ENCODE results near the gene ATP1B2.

The ATP1B2 gene

DNA sequence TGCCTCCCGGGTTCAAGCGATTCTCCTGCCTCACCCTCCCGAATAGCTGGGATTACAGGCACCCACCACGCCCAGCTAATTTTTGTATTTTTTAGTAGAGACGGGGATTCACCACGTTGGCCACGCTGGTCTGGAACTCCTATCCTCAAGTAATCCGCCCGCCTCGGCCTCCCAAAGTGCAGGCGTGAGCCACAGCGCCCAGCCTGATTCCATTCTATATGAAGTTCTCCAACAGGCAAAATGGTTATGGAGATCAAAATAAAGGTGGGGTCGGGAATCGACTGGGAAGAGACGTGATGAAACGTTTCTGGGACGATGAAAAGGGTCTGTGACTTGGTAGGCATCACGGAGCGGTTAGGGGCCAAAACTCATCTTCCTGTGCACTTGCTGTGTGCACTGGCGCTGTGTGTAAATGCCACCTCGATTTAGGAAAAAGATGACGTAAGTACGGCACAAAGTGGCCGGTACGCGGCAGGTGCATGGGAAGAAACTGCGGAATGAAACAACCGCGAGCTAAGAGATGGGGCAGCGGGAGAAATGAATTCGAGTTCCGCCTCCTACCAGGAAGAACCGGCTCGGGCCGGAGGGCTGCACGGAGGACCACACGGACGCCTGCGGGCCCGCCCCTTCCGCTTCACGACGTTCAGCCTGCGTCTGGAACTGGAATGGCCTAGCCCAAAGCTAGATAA, 35.0 kb downstream of the ATP1B2 start:
- peak; percentile 82 to 86 for DNase-seq (ENCODE audit: low read depth in 2 of 2)

- DNase-seq (ENCODE audit: low read depth in 2 of 2), result peak; percentile 59 to 60
These were observed 35.7 kb downstream of the ATP1B2 start for GRCh38 chr17:7686222-7687071.

GRCh38 chr17:7687072-7687907, 36.6 kb downstream of the ATP1B2 start, which contains the start of gene TP53:
Gene TP53 (minus strand): TSS chr17:7687490. CDS start chr17:7676594, 10,896 bp downstream.
- peak; percentile 66 to 71 for DNase-seq (ENCODE audit: low read depth in 2 of 2)

DNA sequence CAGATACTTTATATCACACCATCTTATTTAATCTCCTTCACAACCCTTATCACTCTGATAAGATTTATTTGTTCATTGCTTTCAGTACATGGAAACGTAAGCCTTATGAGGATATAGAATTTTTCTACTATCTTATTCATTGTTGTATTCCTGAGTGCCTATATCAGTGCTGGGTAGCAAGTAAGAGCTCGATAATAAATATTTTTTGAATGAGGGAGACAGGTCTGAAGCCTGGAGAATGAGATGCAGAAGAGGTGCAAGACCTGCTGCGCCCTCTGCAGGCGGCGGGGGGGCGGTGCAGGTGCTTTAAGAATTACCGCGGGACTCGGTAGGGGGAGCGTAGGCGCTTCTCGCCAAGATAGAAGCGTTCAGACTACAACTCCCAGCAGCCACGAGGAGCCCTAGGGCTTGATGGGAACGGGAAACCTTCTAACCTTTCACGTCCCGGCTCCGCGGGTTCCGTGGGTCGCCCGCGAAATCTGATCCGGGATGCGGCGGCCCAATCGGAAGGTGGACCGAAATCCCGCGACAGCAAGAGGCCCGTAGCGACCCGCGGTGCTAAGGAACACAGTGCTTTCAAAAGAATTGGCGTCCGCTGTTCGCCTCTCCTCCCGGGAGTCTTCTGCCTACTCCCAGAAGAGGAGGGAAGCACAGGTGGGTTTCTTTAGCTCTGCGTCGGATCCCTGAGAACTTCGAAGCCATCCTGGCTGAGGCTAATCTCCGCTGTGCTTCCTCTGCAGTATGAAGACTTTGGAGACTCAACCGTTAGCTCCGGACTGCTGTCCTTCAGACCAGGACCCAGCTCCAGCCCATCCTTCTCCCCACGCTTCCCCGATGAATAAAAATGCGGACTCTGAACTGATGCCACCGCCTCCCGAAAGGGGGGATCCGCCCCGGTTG, 37.4 kb downstream of the ATP1B2 start, which contains the start of gene WRAP53:
Gene WRAP53, plus strand, starts transcription at position 570 of the 900 bp plus-strand sequence. Its CDS starts 172 bp downstream, at position 742.
- peak; percentile 88 to 93 for DNase-seq (ENCODE audit: low read depth in 2 of 2)

DNA sequence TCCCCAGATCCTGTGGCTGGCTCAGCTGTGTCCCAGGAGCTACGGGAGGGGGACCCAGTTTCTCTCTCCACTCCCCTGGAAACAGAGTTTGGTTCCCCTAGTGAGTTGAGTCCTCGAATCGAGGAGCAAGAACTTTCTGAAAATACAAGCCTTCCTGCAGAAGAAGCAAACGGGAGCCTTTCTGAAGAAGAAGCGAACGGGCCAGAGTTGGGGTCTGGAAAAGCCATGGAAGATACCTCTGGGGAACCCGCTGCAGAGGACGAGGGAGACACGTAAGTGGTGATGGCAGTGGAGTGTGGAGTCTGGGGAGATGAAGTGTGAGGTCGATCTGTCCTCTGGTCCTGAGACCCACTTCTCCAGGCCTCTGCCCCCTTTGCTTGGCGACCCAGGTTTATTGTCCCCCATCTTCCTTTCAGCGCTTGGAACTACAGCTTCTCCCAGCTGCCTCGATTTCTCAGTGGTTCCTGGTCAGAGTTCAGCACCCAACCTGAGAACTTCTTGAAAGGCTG, 38.1 kb downstream of the ATP1B2 start:
- DNase-seq (ENCODE audit: low read depth in 2 of 2), result no peak

DNA sequence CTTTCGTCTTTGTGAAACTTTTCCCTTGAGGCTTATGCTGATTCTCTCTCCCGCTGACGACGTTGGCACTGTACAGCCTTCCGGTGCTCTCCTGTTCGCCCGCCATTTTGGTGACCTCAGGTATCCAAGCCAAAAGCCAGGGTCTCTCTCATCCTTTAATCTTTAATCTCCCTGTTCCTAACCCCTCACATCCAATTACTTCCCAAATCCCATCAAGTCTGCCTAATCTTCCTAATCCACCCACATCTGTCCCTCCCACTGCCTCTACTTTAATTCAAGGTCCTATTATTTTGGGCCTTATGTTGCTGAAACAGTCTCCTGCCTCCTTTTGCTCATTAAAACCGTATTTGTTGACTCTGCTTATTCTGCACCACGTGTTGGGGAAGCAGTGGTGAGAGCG, 44.9 kb downstream of the ATP1B2 start:
- no peak for DNase-seq (ENCODE audit: low read depth in 2 of 2)

DNA sequence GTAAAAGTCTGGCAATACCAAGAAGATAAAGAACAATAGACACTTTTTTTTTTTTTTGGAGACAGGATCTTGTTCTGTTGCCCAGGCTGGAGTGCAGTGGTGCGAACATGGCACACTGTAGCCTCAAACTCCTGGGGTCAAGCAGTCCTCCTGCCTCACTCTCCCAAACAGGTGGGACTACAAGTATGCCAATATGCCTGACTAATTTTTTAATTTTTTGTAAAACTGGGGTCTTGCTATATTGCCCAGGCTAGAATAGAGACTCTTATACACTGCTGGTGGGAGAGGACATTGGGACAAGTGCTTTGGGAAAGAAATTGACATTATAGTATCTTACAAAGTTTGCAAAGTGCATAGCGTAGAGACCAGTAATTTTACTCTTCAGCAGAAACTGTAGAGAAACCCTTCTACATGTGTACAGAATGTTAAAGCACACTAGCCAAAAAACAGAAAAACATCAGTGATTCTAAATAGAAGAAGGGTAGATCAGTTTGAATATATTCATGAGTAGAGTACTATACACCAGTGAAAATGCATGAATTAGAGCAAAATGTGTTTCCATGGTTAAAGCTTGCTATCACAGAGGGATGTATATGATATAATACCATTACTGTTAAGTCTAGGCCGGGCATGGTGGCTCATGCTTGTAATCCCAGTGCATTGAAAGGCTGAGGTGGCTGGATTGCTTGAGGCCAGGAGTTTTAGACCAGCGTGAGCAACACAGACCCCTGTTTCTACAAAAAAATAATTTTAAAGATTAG, 47.3 kb downstream of the ATP1B2 start:
- DNase-seq (ENCODE audit: low read depth in 2 of 2), result no peak

- no peak for DNase-seq (ENCODE audit: low read depth in 2 of 2)
These were observed 49.8 kb downstream of the ATP1B2 start for GRCh38 chr17:7700510-7700909.

DNA sequence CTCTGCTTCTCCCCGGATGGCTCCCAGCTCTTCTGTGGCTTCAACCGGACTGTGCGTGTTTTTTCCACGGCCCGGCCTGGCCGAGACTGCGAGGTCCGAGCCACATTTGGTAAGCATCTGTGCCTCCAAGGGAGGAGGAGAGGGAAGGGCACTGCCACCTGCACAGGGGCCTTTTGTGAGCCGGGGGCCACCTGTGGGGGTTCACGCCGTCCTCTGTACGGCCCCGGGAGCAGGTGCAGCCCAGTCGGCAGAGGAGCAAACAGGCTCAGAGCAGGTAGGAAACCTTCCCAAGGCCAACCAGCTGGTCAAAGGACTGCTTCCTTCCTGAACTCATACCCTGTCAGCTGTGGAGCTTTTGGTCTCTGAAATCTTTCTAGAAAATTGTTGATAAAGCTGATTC, 51.0 kb downstream of the ATP1B2 start:
- DNase-seq (ENCODE audit: low read depth in 2 of 2), result no peak

DNA sequence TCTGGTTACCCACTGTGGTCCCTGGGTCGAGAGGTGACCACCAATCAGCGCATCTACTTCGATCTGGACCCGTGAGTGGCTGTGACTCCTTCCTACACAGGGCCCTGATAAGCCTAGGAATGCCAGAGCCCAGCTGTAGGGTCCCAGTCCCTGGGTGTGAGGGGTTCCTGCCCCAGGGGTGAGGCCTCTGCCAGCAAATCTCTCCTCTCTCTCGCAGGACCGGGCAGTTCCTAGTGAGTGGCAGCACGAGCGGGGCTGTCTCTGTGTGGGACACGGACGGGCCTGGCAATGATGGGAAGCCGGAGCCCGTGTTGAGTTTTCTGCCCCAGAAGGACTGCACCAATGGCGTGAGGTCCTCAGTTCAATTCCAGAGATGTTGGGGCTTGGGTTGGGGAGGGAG, 52.0 kb downstream of the ATP1B2 start:
- no peak for DNase-seq (ENCODE audit: low read depth in 2 of 2)

DNA sequence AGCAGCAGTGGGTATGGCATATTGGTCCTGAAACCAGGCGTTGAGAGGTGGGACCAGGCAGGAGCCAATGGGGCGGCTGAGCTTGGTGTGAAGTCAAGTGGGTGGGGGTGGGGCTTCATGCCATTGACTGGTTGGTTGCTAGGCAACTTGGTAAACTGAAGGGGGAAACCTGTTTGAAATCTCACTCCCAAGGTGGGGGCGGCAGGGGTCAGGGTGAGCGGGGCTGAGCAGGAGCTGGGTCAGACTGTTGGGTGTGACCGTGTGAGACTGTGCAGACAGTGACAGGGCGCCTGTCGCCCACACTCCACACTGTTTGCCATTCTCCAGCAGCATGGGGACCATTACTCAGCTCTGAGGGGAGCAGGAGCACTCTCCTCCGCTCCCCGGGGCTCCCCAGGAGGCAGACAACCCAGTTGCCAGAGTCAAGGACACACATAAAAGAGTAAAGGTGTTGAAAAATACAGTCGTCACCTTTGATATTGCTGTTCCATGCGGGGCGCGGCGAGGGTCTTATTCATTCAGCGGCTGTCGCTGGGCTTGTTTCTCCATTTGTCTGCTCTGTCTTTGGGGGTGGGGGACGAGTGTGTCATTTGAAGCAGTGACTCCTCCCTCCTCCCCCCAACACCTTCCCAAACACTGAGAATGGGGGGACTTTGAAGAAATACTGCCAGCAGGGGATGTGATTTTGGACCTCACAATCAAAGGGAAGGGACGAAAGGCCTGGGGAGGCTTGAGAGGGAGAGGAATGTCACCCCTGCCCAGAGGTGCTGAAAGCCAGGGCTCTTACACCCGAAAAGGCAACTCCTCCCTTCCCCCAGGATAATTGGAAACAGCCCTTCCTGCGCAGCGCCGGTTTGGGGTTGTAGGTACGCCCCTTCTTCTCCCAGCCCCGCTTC, 53.1 kb downstream of the ATP1B2 start:
- no peak for DNase-seq (ENCODE audit: low read depth in 2 of 2)

GRCh38 chr17:7704601-7705268, 54.0 kb downstream of the ATP1B2 start, which contains the start of gene EFNB3:
Gene EFNB3 (plus strand): TSS chr17:7705202. CDS start chr17:7705599, 397 bp downstream.
- no peak for DNase-seq (ENCODE audit: low read depth in 2 of 2)

GRCh38 chr17:7705269-7706255, 54.8 kb downstream of the ATP1B2 start:
- no peak for DNase-seq (ENCODE audit: low read depth in 2 of 2)

- no peak for DNase-seq (ENCODE audit: low read depth in 2 of 2)
These were observed 56.1 kb downstream of the ATP1B2 start for GRCh38 chr17:7706631-7707354.

All from stimulated activated CD8-positive, alpha-beta memory T cell treated with anti-CD3 and anti-CD28 coated beads, Interleukin-2, amount 100 ng/mL, for 48 hours (primary cell).